ENCODE results near the gene MCOLN2.

Gene MCOLN2

DNA sequence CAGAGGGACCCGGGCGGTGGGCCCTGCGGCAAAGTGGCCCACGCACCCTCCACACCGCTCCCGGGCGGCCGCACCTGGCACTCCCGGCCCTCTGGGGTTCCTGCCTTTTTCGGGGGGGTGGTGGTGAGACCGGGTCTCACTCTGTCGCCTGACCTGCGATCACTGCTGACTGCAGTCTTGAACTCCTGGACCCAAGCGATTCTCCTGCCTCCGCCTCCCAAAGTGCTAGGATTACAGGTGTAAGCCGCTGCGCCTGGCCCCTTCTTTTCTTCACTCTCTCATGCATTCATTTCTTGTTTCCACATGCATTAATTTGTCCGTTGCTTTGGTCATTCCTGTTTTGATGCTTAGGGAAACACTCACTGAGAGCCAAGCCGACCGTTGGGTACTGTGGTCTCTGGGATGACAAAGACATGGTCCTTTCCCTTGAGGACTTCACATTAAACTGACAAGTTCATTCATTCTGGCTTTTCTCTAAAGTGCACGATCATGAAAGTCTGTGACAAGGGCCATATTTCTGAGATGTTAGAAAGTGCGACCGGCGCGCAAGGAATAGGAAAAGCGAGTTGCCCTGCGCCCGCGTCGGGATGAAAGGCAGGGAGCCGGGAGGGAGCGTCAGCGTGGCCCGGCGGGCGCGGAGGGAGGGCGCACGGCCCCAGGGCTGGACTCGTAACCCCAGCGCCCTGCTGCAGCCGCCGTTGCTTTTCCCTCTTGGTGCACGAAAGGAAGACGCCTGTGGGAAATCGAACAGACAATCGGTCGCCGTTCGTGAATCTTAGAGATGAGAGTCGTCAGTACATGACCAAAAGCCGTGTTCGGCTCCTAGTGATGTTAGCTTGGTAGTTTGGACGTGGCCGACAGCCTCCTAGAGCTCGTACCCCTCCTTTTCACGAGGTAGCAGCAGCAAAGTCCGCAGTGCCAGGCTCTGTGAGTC is 1.0 kb upstream of the MCOLN2 start:
- no peak for DNase-seq
- H3K9me3 ChIP-seq (ENCODE audit: insufficient read depth, low read length, severe bottlenecking) = no peaks in the 10 kb centered on the region
- TF ChIP-seq, protein P1, sequence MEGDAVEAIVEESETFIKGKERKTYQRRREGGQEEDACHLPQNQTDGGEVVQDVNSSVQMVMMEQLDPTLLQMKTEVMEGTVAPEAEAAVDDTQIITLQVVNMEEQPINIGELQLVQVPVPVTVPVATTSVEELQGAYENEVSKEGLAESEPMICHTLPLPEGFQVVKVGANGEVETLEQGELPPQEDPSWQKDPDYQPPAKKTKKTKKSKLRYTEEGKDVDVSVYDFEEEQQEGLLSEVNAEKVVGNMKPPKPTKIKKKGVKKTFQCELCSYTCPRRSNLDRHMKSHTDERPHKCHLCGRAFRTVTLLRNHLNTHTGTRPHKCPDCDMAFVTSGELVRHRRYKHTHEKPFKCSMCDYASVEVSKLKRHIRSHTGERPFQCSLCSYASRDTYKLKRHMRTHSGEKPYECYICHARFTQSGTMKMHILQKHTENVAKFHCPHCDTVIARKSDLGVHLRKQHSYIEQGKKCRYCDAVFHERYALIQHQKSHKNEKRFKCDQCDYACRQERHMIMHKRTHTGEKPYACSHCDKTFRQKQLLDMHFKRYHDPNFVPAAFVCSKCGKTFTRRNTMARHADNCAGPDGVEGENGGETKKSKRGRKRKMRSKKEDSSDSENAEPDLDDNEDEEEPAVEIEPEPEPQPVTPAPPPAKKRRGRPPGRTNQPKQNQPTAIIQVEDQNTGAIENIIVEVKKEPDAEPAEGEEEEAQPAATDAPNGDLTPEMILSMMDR (IDR thresholded peaks at IDR 0.05; ENCODE audit: borderline replicate concordance, extremely low read depth, low read length, poor library complexity, severe bottlenecking) = no peak
- no peak for TF ChIP-seq EZH2 (IDR thresholded peaks at IDR 0.05; ENCODE audit: borderline replicate concordance, low read depth, low read length, severe bottlenecking)
- no peak overlapping the region for H3K9ac ChIP-seq (ENCODE audit: low read depth, low read length)
- no peak overlapping the region for H2AFZ ChIP-seq (ENCODE audit: low read depth, low read length)
- ATAC-seq (ENCODE audit: insufficient read depth, low read depth) = no peak
- no peaks in the 10 kb centered on the region for H3K79me2 ChIP-seq (ENCODE audit: insufficient read depth, low read length)
- H3K27me3 ChIP-seq (ENCODE audit: insufficient read depth, low read length, poor library complexity) = no peaks in the 10 kb centered on the region
- H3K36me3 ChIP-seq (ENCODE audit: insufficient read depth, low read length) = no peaks in the 10 kb centered on the region
- H3K4me3 ChIP-seq (ENCODE audit: low read depth in 1 of 2, low read length in 2 of 2) = no peak overlapping the region
- no peaks in the 10 kb centered on the region for H4K20me1 ChIP-seq (ENCODE audit: insufficient read depth, low read length)
- H3K27ac ChIP-seq (ENCODE audit: low read length) = no peak overlapping the region
- H3K4me1 ChIP-seq (ENCODE audit: insufficient read depth, low read length) = no peaks in the 10 kb centered on the region
- no peak overlapping the region for H3K4me2 ChIP-seq (ENCODE audit: insufficient read depth, low read length)

GRCh38 chr1:84995484-84996334 is 1.2 kb downstream of the MCOLN2 start:
- DNase-seq (no peak), ATAC-seq (ENCODE audit: insufficient read depth, low read depth) (no peak)
- Histone ChIP-seq H3K4me3 (ENCODE audit: low read depth in 1 of 2, low read length in 2 of 2) (no peak overlapping the region), H3K9ac (ENCODE audit: low read depth, low read length) (no peak overlapping the region), H3K9me3 (ENCODE audit: insufficient read depth, low read length, severe bottlenecking) (no peaks in the 10 kb centered on the region), H3K4me1 (ENCODE audit: insufficient read depth, low read length) (no peaks in the 10 kb centered on the region), H2AFZ (ENCODE audit: low read depth, low read length) (no peak overlapping the region), H3K79me2 (ENCODE audit: insufficient read depth, low read length) (no peaks in the 10 kb centered on the region), H3K27ac (ENCODE audit: low read length) (no peak overlapping the region), H3K4me2 (ENCODE audit: insufficient read depth, low read length) (no peak overlapping the region), H3K27me3 (ENCODE audit: insufficient read depth, low read length, poor library complexity) (no peaks in the 10 kb centered on the region), H3K36me3 (ENCODE audit: insufficient read depth, low read length) (no peaks in the 10 kb centered on the region), H4K20me1 (ENCODE audit: insufficient read depth, low read length) (no peaks in the 10 kb centered on the region)
- TF ChIP-seq, protein P1 (IDR thresholded peaks at IDR 0.05; ENCODE audit: borderline replicate concordance, extremely low read depth, low read length, poor library complexity, severe bottlenecking) = no peak
- TF ChIP-seq EZH2 (IDR thresholded peaks at IDR 0.05; ENCODE audit: borderline replicate concordance, low read depth, low read length, severe bottlenecking) = no peak

DNA sequence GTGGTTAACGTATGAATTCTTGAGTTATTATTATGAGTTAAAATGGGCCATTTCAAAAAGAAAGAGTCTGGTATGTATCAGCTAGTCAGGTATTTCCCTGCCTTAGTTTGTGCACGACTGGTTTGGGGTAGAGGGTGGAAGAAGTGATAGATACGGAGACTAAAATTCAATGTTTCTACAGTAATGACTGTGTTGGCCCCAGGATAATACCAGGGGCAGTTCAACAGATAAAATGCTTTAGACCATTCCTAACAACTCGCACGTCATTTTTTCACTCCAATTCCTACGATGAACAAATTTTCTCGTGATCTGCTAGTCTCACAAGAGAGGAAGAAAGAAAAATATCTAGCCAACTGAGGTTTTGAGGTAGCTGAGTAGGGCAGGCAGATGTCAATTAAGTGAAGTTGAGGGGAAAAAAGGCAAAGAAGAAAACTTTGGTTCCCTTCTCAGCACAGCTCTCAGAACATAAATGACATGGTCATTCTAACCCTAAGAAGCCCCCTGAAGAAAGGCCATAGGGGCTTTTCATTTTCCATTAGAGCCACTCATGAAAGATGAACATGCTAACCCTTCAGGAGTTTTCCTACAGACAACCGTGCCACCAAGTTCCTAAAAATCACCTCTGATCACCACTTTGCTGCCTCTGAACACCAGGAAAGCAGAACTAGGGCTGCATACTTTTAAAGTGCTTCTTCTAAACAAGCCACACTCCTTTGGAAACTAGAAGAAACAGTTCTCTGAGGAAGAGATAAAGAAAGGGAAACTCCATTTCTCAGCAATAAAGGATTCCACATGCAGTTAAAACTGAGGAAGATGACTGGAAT is 5.6 kb downstream of the MCOLN2 start:
- no peak overlapping the region for H3K27ac ChIP-seq (ENCODE audit: low read length)
- H3K4me3 ChIP-seq (ENCODE audit: low read depth in 1 of 2, low read length in 2 of 2) = no peak overlapping the region
- H3K4me1 ChIP-seq (ENCODE audit: insufficient read depth, low read length) = no peaks in the 10 kb centered on the region
- H3K36me3 ChIP-seq (ENCODE audit: insufficient read depth, low read length) = no peaks in the 10 kb centered on the region
- H3K27me3 ChIP-seq (ENCODE audit: insufficient read depth, low read length, poor library complexity) = no peaks in the 10 kb centered on the region
- no peaks in the 10 kb centered on the region for H3K9me3 ChIP-seq (ENCODE audit: insufficient read depth, low read length, severe bottlenecking)
- no peak for DNase-seq
- no peak overlapping the region for H2AFZ ChIP-seq (ENCODE audit: low read depth, low read length)
- H4K20me1 ChIP-seq (ENCODE audit: insufficient read depth, low read length) = no peaks in the 10 kb centered on the region
- no peak overlapping the region for H3K4me2 ChIP-seq (ENCODE audit: insufficient read depth, low read length)
- TF ChIP-seq, protein P1 (IDR thresholded peaks at IDR 0.05; ENCODE audit: borderline replicate concordance, extremely low read depth, low read length, poor library complexity, severe bottlenecking) = no peak
- TF ChIP-seq EZH2 (IDR thresholded peaks at IDR 0.05; ENCODE audit: borderline replicate concordance, low read depth, low read length, severe bottlenecking) = no peak
- no peak for ATAC-seq (ENCODE audit: insufficient read depth, low read depth)
- H3K79me2 ChIP-seq (ENCODE audit: insufficient read depth, low read length) = no peaks in the 10 kb centered on the region
- H3K9ac ChIP-seq (ENCODE audit: low read depth, low read length) = no peak overlapping the region

Data from DND-41 (cell line).